Sigmoid colon (tissue), 7 donors: Measurements from ENCODE around the gene TMEM222. TPM values are rescaled to one million over a fixed set of nuclear protein-coding genes. Genes with fewer than 3 reads are reported as not detected.

Experiments
- DNase-seq: peaks from one replicate; pipeline ENCODE4 v3.0.0-alpha.2; 2019
- H3K27ac ChIP-seq, 4 donors: fragments of 200-600 bp; sonication (generic); one replicate each; pipeline ENCODE4 v1.5.1; 2016 to 2019; ENCODE audit warnings: mild to moderate bottlenecking in 1 of 4
- H3K27me3 ChIP-seq, 3 donors: fragments of 200-600 bp; sonication (generic); one replicate each; pipeline ENCODE4 v1.5.1; 2019; ENCODE audit warnings: mild to moderate bottlenecking in 1 of 3
- H3K36me3 ChIP-seq, 4 donors: fragments of 200-600 bp; sonication (generic); one replicate each; pipeline ENCODE4 v1.5.1; 2016 to 2019
- H3K4me1 ChIP-seq, 4 donors: fragments of 200-600 bp; sonication (generic); one replicate each; pipeline ENCODE4 v1.5.1; 2017 to 2019
- H3K4me3 ChIP-seq, 4 donors: fragments of 200-600 bp; sonication (generic); one replicate each; pipeline ENCODE4 v1.5.1; 2017 to 2019; ENCODE audit warnings: mild to moderate bottlenecking in 2 of 4, moderate library complexity in 1 of 4
- H3K9me3 ChIP-seq, 4 donors: fragments of 200-600 bp in 3 of 4; sonication (generic) in 3 of 4; one replicate each; pipeline versions ENCODE4 v1.5.1 to v1.6.1; 2013 to 2019
- EP300 ChIP-seq, 4 donors: sonication (generic); formaldehyde crosslinking; IDR thresholded peaks; one replicate each; pipeline ENCODE4 v1.6.1; 2017; ENCODE audit warnings: antibody characterized with exemption in 4 of 4
- POLR2A ChIP-seq, 2 donors: fragments of 450-650 bp; IDR thresholded peaks; one replicate each; pipeline ENCODE4 v1.6.1; 2016; ENCODE audit warnings: antibody characterized with exemption in 2 of 2, mild to moderate bottlenecking in 2 of 2, moderate library complexity in 2 of 2
- POLR2AphosphoS5 ChIP-seq, 4 donors: sonication (generic); formaldehyde crosslinking; IDR thresholded peaks; one replicate each; pipeline ENCODE4 v1.6.1; 2017; ENCODE audit warnings: antibody characterized with exemption in 4 of 4
- WGBS, 2 donors: extraction: QIAGEN DNeasy Blood & Tissue Kit; methylation state at CpG; one replicate each; pipeline ENCODE4 v1.1.7; 2013; 5-methylcytosine and 5-hydroxymethylcytosine counted together
- intact Hi-C: fragments of 100-400 bp; cut with DNase I; formaldehyde crosslinking; loops from one replicate; pipeline ENCODE4 v1.15.1; 2023
- polyA plus RNA-seq, 3 donors: library from polyadenylated mRNA; stranded (reverse); fragments of 200-250 nt; gene quantifications; one replicate each; pipeline ENCODE4 v1.2.3, GENCODE V29; 2013
- total RNA-seq, 4 donors: library from RNA; depleted of rRNA; stranded (reverse); fragments of >200 nt; gene quantifications; one replicate each; pipeline ENCODE4 v1.1.0, GENCODE V29; 2016
- TF ChIP-seq, protein P1 (sequence below), 4 experiments: fragments of 450-650 bp in 3 of 4; fragments of 200-600 bp in 1 of 4; IDR thresholded peaks; one replicate each; pipeline ENCODE4 v1.5.1; 2016 to 2019; ENCODE audit warnings: antibody characterized with exemption in 4 of 4, mild to moderate bottlenecking in 3 of 4, moderate library complexity in 2 of 4
- donor health status: healthy with polysubstance abuse.
- donor health status: Bipolar disorder and iron deficiency.
- donor health status: healthy.

The TMEM222 gene
- total and polyA plus RNA-seq, 7 donors = 15.7 to 46.9 (median 19.7) TPM

DNA sequence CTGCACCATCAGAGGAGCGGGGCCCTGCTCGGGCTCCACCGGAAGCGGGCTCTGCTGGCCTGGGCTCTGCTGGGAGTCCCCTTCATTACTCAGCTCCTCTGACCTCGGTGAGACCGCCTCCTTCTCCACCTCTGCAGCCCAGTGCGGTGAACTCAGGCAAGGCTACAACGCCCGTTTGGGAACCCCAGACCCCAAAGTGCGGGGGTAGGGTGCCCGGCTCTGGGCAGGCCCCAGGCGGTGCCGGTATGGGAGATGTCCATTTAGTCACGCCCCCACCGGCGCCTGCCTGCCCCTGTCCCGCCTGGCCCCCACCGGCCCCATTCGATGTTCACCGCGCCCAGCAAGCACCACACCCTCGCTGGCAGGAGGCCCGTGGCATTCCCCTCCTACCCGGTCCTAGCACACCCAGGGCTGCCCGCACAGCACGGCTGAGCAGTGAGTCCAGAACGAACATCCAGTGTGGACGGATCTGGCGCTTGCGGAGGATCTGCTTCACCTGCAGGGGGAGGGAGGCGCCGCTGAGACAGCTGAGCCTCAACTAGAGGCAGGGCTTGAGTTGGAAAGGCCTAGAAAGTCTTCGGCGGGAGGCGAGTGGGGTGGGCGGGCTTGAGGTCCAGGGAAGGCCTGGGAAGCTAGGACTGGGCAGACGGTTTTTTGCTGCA lies 34.8 kb downstream of the TMEM222 start:
- Histone ChIP-seq H3K36me3 (peaks cover 12 to 73% (median 41%) of the 10 kb centered on the region in 4 donors), H3K4me1 (peaks cover 0 to 21% (median 17%) of the 10 kb centered on the region in 4 donors), H3K27ac (no peak overlapping the region), H3K4me3 (peak overlapping the region in 1 of 4 donors; percentile 29), H3K27me3 (no peaks in the 10 kb centered on the region), H3K9me3 (no peaks in the 10 kb centered on the region)
- TF ChIP-seq, protein P1, sequence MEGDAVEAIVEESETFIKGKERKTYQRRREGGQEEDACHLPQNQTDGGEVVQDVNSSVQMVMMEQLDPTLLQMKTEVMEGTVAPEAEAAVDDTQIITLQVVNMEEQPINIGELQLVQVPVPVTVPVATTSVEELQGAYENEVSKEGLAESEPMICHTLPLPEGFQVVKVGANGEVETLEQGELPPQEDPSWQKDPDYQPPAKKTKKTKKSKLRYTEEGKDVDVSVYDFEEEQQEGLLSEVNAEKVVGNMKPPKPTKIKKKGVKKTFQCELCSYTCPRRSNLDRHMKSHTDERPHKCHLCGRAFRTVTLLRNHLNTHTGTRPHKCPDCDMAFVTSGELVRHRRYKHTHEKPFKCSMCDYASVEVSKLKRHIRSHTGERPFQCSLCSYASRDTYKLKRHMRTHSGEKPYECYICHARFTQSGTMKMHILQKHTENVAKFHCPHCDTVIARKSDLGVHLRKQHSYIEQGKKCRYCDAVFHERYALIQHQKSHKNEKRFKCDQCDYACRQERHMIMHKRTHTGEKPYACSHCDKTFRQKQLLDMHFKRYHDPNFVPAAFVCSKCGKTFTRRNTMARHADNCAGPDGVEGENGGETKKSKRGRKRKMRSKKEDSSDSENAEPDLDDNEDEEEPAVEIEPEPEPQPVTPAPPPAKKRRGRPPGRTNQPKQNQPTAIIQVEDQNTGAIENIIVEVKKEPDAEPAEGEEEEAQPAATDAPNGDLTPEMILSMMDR (IDR thresholded peaks at IDR 0.05) = no peak
- TF ChIP-seq EP300 (IDR thresholded peaks at IDR 0.05) (no peak), POLR2A (IDR thresholded peaks at IDR 0.05) (no peak), POLR2AphosphoS5 (IDR thresholded peaks at IDR 0.05) (no peak)
- intact Hi-C loops = loop anchor here (2.0 to 5.0 kb wide), 3 partner anchors 32 to 54 kb away; partner anchors contain the start of gene TMEM222
- 20 to 64% methylated on average over 37 of the region's 37 CpGs for WGBS, 2 donors
- DNase-seq = no peak

DNA sequence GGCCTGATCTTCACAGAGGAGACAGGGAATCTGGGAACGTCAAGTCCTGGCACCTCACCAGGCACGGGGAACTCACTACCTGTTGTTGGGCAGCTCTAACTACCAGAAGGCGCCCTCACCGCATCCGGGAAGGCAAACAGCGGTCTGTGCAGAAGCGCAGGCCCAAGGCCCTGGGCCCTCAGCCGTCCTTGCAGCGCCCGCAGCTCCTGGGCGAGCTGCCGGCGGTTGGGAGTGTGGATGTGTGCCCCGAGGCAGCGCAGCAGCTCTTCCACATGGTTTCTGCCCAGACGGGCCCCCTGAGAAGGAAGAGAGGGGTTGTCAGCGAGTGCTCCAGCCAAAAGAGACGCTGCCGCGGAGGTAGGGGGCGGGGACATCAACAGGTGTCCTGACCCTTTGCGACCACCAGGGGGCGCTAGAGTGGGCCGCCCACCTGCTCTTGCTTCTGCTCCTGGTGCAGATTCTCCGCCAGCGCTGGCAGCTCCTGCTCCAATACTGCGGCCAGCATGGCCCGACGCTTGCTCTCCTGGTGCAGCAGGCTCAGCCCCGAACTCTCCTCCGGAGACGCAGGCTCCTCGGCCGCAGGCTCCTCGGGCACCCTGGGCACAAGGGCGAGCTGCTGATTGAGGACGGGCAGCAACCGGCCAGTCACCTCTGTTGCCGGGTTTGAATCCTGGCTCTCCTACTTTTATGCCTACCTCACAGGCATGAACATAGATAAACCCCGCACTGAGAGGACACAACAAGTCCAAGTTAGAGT lies 35.5 kb downstream of the TMEM222 start:
- TF ChIP-seq EP300 (IDR thresholded peaks at IDR 0.05) (no peak), POLR2AphosphoS5 (IDR thresholded peaks at IDR 0.05) (peak in 1 of 4 donors; percentile 16), POLR2A (IDR thresholded peaks at IDR 0.05) (no peak)
- TF ChIP-seq, protein P1 (IDR thresholded peaks at IDR 0.05) = peak; percentile 92 to 99 (median 96)
- Histone ChIP-seq H3K27me3 (no peaks in the 10 kb centered on the region), H3K4me1 (peaks cover 0 to 21% (median 17%) of the 10 kb centered on the region in 4 donors), H3K27ac (peak overlapping the region in 1 of 4 donors; percentile 33), H3K4me3 (peak overlapping the region in 1 of 4 donors; percentile 29), H3K36me3 (peaks cover 13 to 80% (median 48%) of the 10 kb centered on the region in 4 donors), H3K9me3 (no peaks in the 10 kb centered on the region)
- peak; percentile 90 for DNase-seq
- intact Hi-C loops = loop anchor here (2.0 to 5.0 kb wide), 3 partner anchors 31 to 55 kb away; partner anchors contain the start of gene TMEM222
- 10 to 24% methylated on average over 40 of the region's 40 CpGs for WGBS, 2 donors

DNA sequence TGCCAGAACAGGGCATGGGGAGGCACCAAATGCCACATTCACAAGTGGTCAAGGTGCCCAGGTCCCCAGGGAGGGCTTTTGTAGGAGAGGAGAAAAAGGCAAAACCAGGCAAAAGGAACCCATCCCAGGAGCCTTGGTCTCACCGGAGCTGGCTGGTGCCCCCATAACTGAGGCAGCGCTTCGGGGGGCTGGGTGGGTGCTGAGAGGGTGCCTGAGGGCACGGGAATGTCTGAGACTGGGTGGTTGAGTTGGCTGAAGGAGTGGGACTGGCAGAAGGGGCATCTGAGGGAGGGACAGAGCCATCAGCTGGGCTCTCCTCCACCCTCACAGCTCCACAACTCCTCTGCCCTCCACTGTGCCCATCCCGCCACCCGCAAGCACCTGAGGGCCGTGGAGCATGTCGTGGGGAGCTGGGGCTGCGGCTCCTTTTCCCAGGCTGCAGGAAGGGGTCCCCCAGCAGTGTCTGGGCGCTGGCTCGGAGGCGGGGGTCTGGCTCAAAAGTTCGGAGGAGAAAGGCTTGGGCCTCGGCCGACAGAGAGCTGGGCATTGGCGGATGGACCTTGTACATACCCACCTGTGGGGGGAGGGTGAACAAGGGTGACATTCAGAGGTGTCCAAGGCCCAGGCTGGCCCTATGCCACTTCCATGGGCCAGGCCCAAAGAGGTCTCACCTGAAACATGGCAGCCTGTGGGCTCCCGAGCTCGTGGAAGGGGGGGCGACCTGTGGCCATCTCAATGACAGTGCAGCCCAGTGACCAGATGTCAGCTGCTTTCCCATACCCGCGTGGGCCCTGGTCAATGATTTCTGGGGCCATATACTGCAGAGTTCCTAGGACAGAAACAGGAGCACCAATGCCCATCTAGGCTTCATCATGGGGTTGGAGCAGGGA lies 36.3 kb downstream of the TMEM222 start:
- TF ChIP-seq POLR2AphosphoS5 (IDR thresholded peaks at IDR 0.05) (no peak), EP300 (IDR thresholded peaks at IDR 0.05) (no peak), POLR2A (IDR thresholded peaks at IDR 0.05) (no peak)
- TF ChIP-seq, protein P1 (IDR thresholded peaks at IDR 0.05) = no peak
- no peak overlapping the region for H3K4me3 ChIP-seq
- peaks cover 0 to 21% (median 17%) of the 10 kb centered on the region in 4 donors for H3K4me1 ChIP-seq
- 90 to 96% methylated on average over 21 of the region's 21 CpGs for WGBS, 2 donors
- DNase-seq = no peak
- intact Hi-C loops = loop anchor here (5.0 kb wide), 2 partner anchors 36 to 56 kb away; partner anchors contain the start of gene TMEM222
- no peak overlapping the region for H3K27ac ChIP-seq
- H3K27me3 ChIP-seq = no peaks in the 10 kb centered on the region
- H3K9me3 ChIP-seq = no peaks in the 10 kb centered on the region
- H3K36me3 ChIP-seq = peaks cover 21 to 84% (median 55%) of the 10 kb centered on the region in 4 donors

DNA sequence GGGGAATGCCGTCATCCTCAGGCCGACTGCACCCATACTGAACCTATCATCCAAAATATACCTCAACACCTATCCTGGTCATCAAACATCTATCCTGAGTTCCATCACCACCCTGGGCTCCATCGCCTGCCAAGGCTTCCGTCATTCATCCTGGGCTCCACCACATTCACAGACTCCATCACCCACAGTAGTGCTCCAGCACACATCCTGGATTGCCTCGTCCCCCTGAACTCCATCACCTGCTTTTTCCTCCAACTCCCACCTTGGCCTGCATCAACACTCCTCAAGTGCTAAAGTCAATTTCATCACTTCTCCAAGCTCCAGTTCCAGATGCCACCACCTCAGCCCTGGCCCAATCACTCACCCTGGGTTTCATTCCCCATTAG lies 37.0 kb downstream of the TMEM222 start:
- Histone ChIP-seq H3K36me3 (peaks cover 24 to 85% (median 58%) of the 10 kb centered on the region in 4 donors), H3K4me3 (no peak overlapping the region), H3K27me3 (no peaks in the 10 kb centered on the region), H3K4me1 (peaks cover 0 to 22% (median 18%) of the 10 kb centered on the region in 4 donors), H3K27ac (no peak overlapping the region), H3K9me3 (no peaks in the 10 kb centered on the region)
- intact Hi-C loops = loop anchor here (5.0 kb wide), 2 partner anchors 37 to 57 kb away; partner anchors contain the start of gene TMEM222
- WGBS, 2 donors = 97% methylated on average over 5 of the region's 5 CpGs
- TF ChIP-seq POLR2AphosphoS5 (IDR thresholded peaks at IDR 0.05) = no peak
- TF ChIP-seq, protein P1 (IDR thresholded peaks at IDR 0.05) = no peak
- DNase-seq = no peak
